SU-DHL-6 (cell line): ENCODE results near the gene FAM171A2.

Source experiments
- EZH2phosphoT487 ChIP-seq: fragments of 200-600 bp; sonication (generic), shearing (Covaris generic); conservative IDR thresholded peaks from 2 replicates; pipeline ENCODE4 v1.6.1; 2018; ENCODE audit warnings: mild to moderate bottlenecking, antibody characterized with exemption, low read length, moderate library complexity, mixed read lengths
- TF ChIP-seq, protein P1 (sequence below): fragments of 200-600 bp; sonication (generic); IDR thresholded peaks from one replicate; pipeline ENCODE4 v1.5.1; 2017; ENCODE audit warnings: antibody characterized with exemption, mild to moderate bottlenecking, low read length, moderate library complexity; ENCODE audit not compliant: insufficient read depth, poor library complexity, severe bottlenecking

DNA sequence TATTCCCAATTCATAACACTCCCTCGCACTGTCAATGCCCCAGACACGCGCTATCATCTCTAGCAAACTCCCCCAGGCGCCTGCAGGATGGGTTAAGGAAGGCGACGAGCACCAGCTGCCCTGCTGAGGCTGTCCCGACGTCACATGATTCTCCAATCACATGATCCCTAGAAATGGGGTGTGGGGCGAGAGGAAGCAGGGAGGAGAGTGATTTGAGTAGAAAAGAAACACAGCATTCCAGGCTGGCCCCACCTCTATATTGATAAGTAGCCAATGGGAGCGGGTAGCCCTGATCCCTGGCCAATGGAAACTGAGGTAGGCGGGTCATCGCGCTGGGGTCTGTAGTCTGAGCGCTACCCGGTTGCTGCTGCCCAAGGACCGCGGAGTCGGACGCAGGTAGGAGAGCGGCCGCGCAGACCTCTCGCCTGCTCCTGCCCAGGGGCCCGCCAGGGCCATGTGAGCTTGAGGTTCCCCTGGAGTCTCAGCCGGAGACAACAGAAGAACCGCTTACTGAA lies 18.7 kb downstream of the FAM171A2 start, which contains the start of gene GRN:
- TF ChIP-seq, protein P1, sequence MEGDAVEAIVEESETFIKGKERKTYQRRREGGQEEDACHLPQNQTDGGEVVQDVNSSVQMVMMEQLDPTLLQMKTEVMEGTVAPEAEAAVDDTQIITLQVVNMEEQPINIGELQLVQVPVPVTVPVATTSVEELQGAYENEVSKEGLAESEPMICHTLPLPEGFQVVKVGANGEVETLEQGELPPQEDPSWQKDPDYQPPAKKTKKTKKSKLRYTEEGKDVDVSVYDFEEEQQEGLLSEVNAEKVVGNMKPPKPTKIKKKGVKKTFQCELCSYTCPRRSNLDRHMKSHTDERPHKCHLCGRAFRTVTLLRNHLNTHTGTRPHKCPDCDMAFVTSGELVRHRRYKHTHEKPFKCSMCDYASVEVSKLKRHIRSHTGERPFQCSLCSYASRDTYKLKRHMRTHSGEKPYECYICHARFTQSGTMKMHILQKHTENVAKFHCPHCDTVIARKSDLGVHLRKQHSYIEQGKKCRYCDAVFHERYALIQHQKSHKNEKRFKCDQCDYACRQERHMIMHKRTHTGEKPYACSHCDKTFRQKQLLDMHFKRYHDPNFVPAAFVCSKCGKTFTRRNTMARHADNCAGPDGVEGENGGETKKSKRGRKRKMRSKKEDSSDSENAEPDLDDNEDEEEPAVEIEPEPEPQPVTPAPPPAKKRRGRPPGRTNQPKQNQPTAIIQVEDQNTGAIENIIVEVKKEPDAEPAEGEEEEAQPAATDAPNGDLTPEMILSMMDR, result no peak
- TF ChIP-seq EZH2phosphoT487, result no peak
